ENCODE measurements around the gene GPR180. TPM values are rescaled to one million over a fixed set of nuclear protein-coding genes. Genes with fewer than 3 reads are reported as not detected.

Gene GPR180
- total and polyA plus RNA-seq, 2 of the 13 experiments (the other 11 are each of a cell fraction or from before 2014, with no cell fraction given) = not detected

GRCh38 chr13:94595950-94596574 is 5.6 kb upstream of the GPR180 start, which contains the start of gene TGDS (continued):
- TF ChIP-seq, protein P1, sequence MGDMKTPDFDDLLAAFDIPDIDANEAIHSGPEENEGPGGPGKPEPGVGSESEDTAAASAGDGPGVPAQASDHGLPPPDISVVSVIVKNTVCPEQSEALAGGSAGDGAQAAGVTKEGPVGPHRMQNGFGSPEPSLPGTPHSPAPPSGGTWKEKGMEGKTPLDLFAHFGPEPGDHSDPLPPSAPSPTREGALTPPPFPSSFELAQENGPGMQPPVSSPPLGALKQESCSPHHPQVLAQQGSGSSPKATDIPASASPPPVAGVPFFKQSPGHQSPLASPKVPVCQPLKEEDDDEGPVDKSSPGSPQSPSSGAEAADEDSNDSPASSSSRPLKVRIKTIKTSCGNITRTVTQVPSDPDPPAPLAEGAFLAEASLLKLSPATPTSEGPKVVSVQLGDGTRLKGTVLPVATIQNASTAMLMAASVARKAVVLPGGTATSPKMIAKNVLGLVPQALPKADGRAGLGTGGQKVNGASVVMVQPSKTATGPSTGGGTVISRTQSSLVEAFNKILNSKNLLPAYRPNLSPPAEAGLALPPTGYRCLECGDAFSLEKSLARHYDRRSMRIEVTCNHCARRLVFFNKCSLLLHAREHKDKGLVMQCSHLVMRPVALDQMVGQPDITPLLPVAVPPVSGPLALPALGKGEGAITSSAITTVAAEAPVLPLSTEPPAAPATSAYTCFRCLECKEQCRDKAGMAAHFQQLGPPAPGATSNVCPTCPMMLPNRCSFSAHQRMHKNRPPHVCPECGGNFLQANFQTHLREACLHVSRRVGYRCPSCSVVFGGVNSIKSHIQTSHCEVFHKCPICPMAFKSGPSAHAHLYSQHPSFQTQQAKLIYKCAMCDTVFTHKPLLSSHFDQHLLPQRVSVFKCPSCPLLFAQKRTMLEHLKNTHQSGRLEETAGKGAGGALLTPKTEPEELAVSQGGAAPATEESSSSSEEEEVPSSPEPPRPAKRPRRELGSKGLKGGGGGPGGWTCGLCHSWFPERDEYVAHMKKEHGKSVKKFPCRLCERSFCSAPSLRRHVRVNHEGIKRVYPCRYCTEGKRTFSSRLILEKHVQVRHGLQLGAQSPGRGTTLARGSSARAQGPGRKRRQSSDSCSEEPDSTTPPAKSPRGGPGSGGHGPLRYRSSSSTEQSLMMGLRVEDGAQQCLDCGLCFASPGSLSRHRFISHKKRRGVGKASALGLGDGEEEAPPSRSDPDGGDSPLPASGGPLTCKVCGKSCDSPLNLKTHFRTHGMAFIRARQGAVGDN (CRISPR knock-in tag; IDR thresholded peaks at IDR 0.05) = peak; percentile 95
- TF ChIP-seq MYC (CRISPR knock-in tag; IDR thresholded peaks at IDR 0.05; ENCODE audit: borderline replicate concordance) (peak; percentile 73; the same call in 1 of the 2 replicates), DMAP1 (CRISPR knock-in tag; IDR thresholded peaks at IDR 0.05) (peak; percentile 87), ARHGAP35 (CRISPR knock-in tag; IDR thresholded peaks at IDR 0.05; ENCODE audit: borderline replicate concordance) (peak; percentile 78), PITX1 (CRISPR knock-in tag; IDR thresholded peaks at IDR 0.05) (peak; percentile 75; the same call in 1 of the 2 replicates), NBN (conservative IDR thresholded peaks at IDR 0.05) (no peak), NR2C2 (CRISPR knock-in tag; IDR thresholded peaks at IDR 0.05; ENCODE audit: borderline replicate concordance) (peak; percentile 57; the same call in 1 of the 2 replicates), ZNF619 (CRISPR knock-in tag; IDR thresholded peaks at IDR 0.05) (peak; percentile 37; the same call in 1 of the 2 replicates), PHF20 (CRISPR knock-in tag; IDR thresholded peaks at IDR 0.05) (peak; percentile 85), ZNF501 (CRISPR knock-in tag; IDR thresholded peaks at IDR 0.05) (peak; percentile 90), UBTF (CRISPR knock-in tag; IDR thresholded peaks at IDR 0.05) (peak; percentile 70), RBM39 (IDR thresholded peaks at IDR 0.05; ENCODE audit: low read depth, low read length, poor library complexity, severe bottlenecking) (no peak), ZNF775 (CRISPR knock-in tag; IDR thresholded peaks at IDR 0.05; ENCODE audit: borderline replicate concordance) (no peak), HOXA3 (CRISPR knock-in tag; IDR thresholded peaks at IDR 0.05) (peak; percentile 79), SMAD3 (CRISPR knock-in tag; IDR thresholded peaks at IDR 0.05) (peak; percentile 60; the same call in 1 of the 2 replicates), TFDP2 (CRISPR knock-in tag; IDR thresholded peaks at IDR 0.05) (peak; percentile 60)
- TF ChIP-seq, protein P2, sequence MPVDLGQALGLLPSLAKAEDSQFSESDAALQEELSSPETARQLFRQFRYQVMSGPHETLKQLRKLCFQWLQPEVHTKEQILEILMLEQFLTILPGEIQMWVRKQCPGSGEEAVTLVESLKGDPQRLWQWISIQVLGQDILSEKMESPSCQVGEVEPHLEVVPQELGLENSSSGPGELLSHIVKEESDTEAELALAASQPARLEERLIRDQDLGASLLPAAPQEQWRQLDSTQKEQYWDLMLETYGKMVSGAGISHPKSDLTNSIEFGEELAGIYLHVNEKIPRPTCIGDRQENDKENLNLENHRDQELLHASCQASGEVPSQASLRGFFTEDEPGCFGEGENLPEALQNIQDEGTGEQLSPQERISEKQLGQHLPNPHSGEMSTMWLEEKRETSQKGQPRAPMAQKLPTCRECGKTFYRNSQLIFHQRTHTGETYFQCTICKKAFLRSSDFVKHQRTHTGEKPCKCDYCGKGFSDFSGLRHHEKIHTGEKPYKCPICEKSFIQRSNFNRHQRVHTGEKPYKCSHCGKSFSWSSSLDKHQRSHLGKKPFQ (CRISPR knock-in tag; IDR thresholded peaks at IDR 0.05; ENCODE audit: insufficient replicate concordance) = peak; percentile 70
- TF ChIP-seq, protein P3, sequence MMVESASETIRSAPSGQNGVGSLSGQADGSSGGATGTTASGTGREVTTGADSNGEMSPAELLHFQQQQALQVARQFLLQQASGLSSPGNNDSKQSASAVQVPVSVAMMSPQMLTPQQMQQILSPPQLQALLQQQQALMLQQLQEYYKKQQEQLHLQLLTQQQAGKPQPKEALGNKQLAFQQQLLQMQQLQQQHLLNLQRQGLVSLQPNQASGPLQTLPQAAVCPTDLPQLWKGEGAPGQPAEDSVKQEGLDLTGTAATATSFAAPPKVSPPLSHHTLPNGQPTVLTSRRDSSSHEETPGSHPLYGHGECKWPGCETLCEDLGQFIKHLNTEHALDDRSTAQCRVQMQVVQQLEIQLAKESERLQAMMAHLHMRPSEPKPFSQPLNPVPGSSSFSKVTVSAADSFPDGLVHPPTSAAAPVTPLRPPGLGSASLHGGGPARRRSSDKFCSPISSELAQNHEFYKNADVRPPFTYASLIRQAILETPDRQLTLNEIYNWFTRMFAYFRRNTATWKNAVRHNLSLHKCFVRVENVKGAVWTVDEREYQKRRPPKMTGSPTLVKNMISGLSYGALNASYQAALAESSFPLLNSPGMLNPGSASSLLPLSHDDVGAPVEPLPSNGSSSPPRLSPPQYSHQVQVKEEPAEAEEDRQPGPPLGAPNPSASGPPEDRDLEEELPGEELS (CRISPR knock-in tag; IDR thresholded peaks at IDR 0.05) = peak; percentile 35; the same call in 1 of the 2 replicates
